GM12873 (cell line): ENCODE results near the gene PGLYRP3.

ENCODE experiments used
- TF ChIP-seq, protein P1 (sequence below): IDR thresholded peaks from 2 replicates; pipeline ENCODE4 v1.5.1; 2012; ENCODE audit warnings: low read depth, mild to moderate bottlenecking, moderate library complexity, low read length, control low read depth; ENCODE audit not compliant: insufficient read depth; ENCODE audit errors: missing control alignments

Gene PGLYRP3

DNA sequence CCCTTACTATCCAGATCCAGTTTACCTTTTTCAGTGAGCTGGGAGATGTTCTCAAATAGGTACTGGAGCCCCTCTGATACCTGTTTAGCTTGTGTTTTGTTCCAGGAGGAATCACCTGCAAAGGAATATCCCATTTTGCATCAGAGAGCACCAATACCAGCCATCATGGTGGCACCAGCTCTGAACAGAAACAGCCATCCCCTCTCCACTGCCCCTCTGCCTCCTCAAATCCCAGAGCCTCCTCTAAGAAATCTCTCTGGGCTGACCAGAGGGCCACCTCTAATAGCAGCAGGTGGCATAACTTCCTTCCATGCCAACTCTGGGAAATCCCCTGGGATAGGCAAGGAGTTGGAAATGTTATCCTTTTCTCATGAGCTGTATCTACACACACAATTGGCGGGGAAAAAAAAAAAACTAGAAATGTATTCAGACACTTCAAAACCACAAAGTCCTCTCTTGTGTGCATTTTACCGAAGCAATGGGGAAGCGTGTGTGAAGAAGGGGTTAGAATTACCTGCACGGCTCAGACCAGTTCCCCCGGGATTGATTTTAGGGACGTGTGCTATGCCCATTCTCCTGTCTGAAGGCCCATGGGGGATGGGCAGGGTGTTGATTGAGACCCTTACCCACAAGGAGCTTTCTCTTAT lies 33.4 kb upstream of the PGLYRP3 start:
- TF ChIP-seq, protein P1, sequence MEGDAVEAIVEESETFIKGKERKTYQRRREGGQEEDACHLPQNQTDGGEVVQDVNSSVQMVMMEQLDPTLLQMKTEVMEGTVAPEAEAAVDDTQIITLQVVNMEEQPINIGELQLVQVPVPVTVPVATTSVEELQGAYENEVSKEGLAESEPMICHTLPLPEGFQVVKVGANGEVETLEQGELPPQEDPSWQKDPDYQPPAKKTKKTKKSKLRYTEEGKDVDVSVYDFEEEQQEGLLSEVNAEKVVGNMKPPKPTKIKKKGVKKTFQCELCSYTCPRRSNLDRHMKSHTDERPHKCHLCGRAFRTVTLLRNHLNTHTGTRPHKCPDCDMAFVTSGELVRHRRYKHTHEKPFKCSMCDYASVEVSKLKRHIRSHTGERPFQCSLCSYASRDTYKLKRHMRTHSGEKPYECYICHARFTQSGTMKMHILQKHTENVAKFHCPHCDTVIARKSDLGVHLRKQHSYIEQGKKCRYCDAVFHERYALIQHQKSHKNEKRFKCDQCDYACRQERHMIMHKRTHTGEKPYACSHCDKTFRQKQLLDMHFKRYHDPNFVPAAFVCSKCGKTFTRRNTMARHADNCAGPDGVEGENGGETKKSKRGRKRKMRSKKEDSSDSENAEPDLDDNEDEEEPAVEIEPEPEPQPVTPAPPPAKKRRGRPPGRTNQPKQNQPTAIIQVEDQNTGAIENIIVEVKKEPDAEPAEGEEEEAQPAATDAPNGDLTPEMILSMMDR = no peak

DNA sequence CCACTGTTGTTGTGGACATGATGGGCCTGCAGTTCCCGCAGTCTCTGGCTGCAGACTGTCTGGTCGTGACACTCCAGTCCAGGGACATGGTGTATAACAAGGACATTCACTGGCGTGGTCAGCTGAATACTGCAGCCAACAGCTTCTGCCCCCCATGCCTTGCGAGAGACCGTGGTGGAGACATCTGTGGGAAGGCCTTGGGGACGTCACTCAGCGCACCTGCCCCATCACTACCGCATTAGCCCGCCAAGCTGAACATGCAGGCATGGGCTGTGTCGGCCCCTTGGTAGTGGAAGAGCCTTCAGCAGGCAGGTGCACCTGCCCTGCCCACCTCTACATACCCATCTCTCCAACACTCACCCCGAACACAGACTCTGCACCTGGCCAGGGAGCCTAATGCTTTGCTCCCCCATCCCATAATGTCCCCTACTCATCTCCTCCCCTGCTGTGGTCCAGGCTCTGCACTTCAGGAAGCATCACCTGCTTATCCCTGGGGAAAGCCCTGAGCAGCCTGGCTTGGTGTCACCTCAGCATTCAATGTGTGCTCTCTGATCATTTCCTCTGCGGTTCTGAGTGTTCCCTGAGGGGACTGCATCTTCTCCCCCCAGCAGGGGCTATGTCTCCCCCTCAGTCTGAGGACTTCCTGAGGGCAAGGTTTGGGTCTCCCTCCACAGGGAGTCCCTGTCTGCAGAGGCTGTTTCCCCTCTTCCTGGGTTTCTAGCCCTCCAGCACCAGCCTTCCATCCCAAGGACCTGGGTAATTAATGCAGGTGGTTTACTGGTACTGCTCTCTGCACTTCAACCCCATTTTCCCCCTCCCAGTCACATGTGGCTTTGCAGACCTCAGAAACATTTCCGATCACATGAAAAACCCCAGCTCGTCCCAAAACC lies 32.7 kb upstream of the PGLYRP3 start:
- TF ChIP-seq, protein P1 = no peak

DNA sequence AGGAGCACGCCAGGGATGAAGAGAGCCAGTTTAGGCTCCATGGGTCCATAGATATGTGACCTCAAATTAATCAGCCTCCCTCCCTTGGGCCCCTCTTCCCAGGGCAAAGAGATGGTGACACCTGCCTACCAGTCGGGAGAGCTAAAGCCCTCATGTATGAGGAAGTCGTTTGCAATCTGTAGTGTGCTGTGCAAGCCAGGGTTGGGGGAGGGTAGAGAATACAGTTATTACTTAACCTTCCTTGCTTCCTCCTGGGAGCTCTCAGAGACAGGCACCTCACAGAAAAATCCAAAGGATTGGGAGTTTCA lies 31.9 kb upstream of the PGLYRP3 start:
- TF ChIP-seq, protein P1 = no peak

DNA sequence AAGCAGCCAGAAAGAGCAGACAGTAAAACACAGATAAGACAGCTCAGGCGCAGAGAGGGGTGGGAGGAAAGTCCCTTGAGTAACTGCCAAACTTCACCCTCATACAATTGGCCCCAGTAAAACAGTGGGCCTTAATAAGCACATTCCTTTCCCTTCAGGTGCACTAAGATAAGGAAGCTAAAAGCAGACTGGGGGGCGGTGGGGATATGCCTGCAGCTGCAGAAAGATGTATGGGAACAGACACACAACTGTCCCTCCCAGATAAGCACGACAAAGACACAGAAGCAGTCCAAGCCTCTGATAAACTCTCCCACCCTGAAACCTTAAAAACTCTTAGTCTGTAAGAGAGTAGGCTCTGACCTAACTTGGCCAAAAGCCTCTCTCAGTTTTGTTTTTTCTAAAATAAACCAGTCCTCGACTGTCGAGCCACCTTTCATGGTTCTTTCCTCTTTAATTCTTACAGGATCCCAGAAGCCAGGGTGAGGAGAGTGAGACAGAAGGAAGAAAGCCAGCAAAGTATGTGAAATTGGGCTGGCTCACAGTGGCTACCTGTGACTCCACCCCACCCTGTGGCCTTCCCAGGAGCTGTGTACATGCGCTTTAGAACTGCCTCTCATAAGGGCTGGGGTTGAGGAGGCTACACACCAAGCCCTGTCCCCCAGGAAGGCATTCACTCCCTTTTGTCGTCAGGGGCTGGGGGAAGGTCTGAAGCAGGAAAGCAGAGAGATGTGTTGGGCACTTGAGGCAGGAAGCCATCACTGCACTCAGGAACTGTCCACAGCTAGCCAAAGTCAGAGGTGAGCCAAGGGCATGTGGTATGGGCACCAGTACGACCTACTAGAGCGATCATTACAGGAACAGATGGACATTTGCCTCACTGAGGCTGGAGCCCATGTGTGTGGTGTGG lies 31.3 kb upstream of the PGLYRP3 start:
- TF ChIP-seq, protein P1 = no peak

DNA sequence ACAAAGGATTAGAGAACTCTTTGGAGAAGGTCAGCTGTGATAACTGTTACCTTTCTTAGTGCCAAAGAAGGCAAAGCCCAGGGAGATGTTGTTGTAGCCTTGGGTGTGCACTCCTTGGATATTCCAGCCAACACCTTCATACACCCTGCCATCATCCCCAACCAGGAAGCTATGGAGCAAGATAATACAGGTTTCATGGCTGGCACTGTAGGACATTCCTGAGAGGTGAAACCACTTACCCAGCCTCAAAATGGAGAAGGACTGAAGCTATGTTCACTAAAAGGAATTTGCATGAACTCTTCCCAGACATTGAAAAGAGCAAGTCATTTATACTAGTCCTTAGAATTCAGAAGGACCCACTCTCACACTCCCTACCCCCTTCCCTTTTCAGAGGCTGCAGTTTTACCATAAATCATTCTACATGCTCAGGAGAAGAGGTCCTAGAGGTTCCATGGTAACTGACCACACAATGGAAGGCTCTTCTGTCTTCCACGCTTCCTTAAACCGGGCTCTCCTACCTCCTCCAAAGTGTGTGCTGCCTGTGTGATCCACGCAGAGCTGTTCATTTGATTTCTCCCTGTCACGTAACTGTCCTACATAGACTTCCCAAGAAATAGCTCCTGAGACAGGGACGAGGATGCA lies 30.4 kb upstream of the PGLYRP3 start:
- TF ChIP-seq, protein P1 = no peak

DNA sequence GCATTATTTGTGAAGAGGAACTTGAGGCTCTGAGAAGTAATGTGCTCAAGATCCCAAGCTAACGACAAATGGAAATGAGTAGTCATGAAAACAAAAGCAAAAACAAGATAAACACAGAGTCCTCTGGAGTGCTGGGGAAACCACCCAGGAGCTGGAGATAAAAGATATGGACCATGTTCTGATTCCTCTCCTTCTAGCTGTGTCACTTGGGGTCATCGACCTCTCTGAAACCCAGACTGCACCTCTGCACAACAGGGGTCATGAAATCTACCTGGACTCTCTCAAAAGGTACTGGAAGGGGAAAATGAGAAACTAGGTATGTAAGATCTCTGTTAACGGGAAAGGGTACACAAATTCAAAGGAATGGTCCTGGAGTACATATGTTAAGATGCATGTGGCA lies 29.4 kb upstream of the PGLYRP3 start:
- TF ChIP-seq, protein P1 = no peak
